Fibroblast of skin of scalp (primary cell): Measurements from ENCODE around the gene UBASH3A.

Source experiments
- DNase-seq: peaks from one replicate; pipeline ENCODE4 v3.0.0-alpha.2; 2013

UBASH3A gene

DNA sequence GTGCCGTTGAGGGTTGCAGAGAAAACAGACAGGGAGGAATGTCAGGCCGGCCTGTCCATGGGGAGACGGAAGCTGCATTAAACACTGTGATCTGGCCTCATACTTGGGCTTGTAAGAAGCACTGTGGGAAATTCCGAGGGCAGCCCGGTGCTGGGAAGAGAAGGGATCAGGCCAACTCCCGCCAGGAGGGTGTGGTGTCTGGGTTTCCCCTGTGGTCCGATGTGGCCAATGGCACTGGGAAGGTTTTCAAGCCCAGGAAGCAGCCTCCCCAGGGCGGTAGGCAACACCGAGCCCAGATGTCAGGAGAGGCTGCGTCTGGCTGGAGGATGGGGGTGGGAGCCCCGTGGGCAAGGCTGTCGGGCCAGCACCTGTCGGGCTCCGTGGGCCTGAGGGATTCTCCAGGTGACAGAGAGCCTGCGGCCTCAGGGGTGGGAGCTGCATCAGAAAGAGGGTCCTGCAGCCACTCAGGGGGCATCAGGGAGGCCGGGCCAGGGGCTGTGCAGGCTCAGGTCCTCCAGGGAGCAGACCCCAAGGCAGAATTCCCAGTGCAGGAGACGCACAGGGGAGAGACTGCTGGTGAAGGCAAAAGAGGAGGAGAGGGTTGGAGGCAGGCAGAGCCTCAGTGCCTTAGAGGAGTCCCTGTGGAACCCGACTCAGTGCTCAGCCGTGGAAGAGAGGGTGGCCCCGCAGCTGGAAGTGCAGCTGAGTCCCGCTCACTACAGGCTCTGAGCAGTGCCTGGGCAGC, 8.4 kb downstream of the UBASH3A start:
- peak; percentile 38 for DNase-seq

DNA sequence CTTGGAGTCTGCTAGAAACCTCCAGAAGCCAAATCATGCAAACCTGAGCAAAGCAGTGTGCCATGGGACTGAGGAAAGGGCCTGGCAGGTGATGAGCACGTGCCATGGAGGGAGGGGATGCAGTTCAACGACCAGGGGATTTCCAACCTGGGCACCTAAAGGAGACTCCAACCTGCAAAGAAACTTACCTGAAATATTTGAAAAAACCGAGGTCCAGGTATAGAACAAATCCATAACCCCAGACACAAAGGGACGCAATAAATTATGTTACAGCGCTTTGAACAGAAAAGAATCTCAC, 8.9 kb downstream of the UBASH3A start:
- no peak for DNase-seq

DNA sequence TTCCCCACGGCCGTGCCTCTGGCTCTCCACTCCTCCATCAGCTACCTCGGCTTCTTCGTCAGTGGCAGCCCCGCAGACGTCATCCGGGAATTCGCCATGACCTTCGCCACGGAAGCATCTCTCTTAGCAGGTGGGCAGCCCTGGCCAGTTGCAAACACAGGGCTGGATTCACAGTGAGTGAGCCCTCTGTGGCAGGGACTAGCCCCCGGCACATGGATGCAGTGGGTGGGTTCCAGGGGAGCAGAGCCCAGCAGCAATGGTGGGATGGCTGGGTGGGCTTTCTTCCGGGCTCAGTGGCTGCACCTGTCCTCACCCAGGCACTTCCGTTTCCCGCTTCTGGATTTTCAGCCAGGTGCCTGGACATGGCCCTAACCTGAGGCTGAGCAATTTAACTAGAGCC, 9.4 kb downstream of the UBASH3A start:
- no peak for DNase-seq

DNA sequence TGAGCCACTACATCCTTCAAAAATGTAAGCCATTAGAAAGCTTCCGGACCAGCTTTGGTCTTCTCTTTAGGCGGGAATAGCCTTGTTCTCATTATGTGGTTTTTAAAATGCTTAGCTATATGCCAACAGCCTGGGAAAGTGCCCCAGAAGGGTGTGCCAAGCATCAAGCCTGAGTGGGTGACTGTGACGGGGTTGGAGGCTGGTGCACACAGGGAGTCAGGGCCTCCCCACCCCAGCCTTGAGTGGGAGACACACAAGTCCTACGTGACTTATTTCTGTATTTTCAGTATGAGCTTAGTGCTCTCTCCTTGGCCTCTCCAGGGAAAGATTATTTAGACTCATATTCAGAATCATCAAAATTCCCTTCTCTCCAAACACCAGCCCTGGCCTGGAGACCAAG, 9.8 kb downstream of the UBASH3A start:
- DNase-seq = no peak

DNA sequence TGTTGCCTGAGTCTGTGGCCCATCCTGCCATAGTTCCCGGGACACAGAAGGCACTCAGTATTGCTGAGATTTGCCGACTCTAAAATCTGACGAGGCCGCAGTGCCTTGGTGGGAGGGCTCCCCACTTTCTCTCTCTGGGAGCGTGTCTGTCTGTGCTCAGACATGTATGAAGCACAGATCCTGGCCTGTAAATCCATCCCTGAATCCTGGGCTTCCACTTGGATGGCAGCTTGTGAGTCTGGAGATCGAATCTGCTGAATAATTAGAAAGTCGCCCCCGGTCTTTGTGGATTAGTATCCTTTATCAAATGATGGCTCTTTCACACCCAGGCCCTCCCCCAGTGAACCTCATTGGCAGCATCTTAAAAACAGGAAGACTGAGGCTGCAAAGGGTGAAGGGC, 10.4 kb downstream of the UBASH3A start:
- no peak for DNase-seq

DNA sequence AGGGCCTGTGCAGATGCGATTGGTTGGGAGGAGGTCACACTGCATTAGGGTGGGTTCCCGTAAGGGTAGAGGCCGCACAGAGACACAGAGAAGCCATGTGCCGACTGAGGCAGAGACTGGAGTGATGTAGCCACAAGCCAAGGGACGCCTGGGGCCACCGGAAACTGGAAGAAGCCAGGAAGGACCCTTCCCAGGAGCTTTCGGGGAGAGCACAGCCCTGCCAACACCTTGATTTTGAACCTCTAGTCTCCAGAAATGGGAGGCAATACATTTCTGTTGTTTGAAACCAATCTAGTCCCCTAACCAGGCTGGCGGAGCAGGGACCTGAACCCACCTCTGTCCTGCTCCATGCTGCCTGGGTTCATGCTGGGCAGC, 10.8 kb downstream of the UBASH3A start:
- no peak for DNase-seq

DNA sequence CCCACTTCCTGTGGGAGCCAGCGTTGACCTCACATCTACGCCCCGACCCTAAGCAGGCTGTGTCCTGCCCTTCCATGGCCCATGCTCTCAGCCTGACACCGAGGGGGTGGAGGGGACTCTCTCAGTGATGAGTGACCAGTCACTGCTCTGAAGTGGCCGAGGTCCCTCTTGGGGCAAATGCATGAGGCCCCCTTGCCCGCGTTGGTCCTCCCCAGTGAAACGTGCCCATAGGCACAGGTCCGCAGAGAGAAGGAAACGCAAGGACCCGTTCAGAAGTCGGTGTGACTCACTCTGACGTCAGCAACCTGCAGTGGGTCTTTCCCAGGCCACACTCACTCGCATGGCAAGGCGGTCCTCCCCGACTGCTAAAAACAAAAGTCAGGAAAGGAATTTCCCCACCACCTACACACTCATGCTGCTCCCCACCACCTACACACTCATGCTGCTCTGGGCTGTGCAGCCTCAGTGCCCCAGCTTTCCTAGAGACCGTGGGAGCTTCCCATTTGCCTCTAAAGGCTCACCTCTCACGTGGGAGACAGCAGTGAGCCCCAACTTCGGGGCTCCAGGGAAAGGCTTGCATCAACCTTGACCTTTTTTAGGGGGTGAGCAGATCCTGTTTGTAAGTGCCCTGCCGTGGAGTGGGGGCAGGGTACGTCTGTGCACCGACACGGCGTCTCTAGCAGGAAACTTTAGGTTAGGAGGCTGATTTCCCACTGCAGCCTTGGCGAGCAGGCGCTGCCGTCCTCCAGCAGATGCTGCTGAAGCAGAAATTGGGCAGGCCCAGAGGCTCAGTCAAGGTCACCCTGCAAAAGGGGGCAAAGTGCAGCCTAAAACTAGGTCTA, 11.4 kb downstream of the UBASH3A start:
- DNase-seq = peak; percentile 20

DNA sequence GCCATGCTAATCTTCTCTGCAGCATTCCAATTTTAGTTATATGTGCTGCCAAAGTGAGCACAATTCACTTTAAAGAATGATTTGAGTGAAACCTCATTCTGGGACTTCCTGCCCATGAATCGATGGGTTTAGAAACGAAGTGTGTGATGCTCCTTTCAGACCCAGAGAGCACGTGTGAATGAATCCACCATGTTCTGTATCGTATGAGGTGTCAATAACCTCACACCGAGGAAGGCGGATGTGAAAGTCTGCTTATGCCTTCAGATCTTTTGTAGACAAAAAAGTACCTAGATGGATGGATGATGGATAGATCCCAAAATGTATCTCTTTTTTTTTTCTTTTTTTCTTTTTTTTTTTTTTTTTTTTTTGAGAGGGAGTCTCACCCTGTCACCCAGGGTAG, 13.8 kb downstream of the UBASH3A start:
- no peak for DNase-seq

DNA sequence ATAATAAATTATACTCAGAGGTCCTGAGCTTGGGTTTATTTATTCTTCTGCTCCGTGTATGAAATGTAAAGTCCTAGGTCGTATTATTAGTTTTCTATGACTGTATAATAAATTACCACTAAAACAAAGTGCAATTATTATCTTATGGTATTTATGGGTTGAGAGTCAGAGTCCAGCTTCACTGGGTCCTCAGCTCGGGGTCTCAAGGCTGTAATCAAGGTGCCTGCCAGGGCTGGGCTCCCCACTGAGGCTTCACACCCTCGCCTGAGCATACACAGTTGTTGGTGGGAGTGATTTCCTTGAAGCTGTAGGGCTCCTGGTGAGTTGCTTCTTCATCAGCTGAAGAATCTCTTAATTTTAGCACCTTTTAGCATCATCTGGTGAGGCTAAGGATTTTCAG, 15.2 kb downstream of the UBASH3A start:
- no peak for DNase-seq

DNA sequence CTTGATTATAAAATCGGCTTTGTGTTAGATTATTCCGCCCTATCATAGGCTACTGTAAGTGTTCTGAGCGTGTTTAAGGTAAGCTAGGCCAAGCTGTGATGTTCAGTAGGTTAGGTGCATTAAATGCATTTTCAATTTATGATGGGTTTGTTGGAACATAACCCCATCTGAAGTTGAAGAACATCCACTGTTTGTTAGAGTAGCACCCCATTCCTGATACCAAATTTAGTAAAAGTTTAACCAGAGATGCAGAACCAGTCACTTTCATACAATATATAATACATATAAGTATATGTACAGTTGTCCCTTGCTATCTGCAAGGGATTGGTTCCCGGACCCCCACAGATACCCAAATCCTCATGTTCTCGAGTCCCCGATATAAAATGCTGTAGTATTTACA, 16.1 kb downstream of the UBASH3A start:
- no peak for DNase-seq

DNA sequence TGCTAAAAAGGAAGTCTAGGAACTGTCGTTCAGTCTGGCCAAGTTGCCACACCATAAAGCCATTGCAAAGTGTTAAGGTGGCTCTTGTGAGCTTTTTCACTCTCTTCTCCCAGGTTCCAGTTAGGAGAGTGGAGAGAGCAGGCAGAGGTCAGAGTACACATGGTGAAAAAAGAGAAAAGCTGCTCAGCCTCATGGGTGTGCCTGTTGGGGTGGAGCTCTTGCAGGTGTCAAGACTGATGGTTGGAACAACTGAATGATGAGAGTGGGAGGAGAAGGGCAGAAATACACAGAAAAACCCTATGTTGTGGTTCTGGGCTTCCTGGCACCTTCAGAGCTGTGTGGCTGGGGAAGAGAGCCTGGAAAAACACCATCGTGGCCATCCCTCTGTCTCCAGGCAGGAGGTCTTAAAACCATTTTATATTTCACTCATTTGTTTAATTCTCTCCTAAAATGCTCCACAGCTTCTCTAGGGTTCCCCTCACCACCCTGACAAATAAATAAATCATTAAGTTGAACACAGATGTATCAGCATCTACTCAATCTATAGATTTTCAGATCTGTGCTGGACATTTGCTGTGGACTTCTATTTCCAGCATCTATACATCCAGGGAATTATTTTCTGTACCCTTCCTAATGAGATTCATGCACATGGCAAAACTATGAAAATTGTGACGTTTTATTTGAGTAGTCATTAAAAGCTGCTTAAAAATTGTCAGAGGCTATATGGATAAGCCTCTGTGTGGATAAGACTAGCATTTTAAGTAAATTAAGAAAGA, 17.5 kb downstream of the UBASH3A start:
- no peak for DNase-seq

DNA sequence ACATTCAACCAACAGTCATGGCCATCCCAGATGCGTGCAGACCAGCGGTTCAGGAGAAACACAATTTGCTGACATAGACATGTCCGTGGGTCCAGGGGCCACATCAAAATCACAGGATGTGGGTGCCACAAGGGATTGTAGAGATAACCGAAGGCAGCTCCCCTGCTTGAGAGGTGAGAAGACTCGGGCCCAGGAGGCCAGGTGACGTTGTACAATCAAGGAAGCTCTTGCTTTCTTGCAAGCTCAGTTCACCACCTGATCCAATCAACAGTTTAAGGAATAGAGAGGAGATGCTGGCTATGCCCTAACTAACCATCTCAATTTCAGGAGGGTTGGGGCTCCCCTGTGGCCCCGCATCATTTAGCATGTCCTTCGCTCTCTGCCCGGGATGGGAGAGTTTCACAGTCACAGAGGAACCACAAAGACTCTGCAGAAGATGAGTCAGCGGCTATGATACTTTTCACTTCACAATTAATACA, 19.5 kb downstream of the UBASH3A start:
- no peak for DNase-seq

DNA sequence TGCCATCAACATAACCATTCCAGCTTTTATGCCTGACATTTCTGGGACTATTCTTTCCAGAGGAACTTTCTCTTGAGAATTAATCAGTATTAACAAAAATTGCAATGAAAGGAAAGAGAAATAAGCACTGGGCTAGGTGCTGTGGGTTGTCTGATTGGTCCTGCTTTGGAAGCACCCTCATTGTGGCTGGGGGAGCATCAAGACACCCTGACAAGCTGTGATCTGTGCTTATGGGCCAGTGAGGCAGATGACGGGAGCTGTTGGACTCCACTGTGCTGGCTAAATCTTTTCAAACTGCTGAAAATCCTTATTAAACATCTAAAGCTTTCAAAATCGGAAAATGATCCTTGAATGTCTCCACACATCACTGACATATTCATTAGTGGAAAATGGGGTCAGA, 20.0 kb downstream of the UBASH3A start:
- no peak for DNase-seq

DNA sequence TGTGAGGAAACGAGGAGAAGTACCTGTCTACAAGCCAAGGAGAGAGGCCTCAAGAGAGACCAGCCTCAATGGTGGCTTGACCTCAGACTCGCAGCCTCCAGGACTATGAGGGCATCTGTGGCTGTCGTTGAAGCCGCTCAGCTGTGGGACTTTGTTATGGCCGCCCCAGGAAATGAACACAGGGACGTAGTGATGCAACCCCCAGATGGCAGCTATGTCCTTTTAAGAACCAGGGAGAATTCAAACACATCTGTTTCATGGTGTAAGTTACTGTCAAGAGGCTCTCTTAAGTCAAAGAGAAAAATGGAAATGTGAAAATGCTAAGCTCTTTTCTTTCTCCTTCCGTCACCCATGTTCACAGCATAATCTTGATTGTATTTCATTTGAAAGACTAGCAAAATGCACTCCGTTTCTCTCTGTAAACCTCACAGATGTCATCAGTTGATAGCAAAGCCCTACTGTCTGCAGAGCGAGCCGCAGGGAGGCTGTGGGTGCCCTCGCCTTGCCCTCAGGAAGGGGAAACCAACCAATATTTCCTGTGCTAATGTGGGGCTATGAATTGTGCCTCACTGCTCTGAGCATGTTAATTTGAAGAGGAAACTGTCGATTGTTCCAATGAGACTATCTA, 21.3 kb downstream of the UBASH3A start:
- DNase-seq = no peak

DNA sequence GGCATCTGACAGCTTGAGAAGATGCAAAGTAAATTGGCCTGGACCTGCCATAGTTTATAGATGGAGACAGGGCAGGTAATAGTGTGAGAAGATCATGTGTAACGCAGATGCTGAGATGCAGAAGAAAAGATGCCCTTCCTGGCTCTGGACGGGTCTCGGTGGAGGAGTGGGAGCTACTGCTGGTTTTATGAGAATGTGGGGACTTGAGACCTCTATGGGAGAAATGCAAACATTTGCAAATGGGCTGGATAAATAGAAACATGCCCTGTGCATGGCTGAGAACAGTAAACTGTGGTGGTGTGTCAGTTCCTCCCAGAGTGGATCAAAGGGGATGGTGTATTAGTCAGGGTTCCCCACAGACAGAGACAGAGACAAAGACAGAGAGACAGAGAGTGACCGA, 21.9 kb downstream of the UBASH3A start:
- DNase-seq = no peak

DNA sequence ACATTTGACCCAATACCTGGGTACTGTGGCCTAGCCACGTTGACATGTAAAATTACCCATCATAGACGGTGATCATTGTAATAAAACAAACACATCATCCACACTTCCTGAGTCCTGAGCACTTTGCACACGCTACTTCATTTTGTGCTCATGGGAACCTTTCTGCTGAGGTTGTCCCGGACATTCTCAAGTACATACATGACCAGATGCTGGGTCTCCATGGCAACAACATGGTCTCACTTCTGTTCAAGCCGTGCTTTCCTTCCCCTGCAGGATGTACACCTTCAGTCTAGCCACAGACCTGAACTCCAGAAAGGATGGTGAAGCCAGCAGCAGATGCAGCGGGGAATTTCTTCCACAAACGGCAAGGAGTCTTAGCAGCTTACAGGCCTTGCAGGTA, 22.7 kb downstream of the UBASH3A start:
- DNase-seq = no peak

DNA sequence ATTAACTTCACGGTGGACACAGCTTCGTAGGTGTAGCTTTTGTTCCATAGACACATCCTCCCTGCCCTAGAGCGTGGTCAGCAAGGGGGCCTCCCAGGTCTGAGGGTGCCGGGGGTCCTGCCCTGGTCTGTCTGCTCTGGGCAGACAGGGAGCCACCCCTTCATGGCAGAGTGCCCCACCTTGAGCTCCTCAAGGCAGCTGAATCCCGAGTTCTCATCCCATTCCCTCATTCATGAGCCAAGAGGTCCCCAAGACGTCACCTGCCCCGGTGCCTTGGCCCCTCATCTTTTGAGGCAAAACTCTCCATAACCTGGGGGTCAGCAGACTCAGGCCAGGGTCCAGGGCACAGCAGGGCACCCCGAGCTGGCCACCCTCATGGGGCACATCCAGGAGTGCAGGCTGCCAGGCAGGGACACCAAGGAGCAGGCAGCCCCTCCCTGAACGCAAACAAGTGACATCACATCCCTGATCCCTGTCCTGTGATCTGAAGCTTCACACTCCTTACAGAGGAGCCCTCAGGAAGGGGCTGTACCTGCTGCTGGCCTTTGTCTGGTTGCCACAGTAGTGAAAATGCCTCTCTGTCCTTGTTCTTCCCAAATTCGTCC, 23.3 kb downstream of the UBASH3A start:
- no peak for DNase-seq

DNA sequence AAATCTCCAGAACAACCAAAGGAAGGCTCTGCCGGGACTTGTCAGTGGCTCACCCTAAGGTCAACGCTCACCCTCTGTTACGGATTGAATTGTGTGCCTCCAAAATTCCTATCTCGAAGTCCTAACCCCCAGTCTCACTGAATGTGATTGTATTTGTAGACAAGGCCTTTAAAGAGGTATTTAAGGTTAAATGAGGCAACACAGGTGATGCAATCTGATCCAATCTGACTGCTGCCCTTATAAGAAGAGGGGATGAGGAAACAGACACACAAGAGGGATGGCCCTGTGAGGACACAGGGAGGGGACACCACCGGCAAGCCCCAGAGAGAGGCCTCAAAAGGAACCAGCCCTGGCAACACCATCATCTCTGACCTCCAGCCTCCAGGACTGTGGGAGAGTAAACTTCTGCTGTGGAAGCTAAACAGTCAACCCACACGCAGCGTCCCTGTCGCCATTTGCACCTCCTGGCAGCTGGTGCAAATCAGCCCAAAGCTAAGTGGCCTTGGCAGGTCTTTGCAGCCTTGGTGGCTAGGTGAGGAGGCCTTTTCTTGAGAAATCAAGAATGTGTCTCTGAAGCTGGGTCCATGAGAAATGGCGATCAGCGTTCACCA, 24.2 kb downstream of the UBASH3A start:
- DNase-seq = no peak

DNA sequence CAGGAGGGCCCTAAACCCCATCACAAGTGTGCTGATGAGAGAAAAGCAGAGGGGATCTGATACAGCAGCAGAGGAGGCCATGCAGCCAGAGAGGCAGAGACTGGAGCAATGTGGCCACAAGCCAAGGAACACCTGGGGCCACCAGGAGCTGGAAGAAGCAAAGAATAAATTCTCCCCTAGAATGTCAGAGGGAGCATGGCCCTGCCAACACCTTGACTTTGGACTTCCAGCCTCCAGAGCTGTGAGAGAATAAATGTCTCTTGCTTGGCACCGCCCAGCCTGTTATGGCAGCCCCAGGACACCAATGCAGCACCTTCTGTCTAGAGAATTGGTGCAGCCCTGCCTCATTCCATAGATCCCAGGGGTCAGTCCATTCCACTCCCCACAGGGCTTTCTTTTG, 25.3 kb downstream of the UBASH3A start:
- no peak for DNase-seq

DNA sequence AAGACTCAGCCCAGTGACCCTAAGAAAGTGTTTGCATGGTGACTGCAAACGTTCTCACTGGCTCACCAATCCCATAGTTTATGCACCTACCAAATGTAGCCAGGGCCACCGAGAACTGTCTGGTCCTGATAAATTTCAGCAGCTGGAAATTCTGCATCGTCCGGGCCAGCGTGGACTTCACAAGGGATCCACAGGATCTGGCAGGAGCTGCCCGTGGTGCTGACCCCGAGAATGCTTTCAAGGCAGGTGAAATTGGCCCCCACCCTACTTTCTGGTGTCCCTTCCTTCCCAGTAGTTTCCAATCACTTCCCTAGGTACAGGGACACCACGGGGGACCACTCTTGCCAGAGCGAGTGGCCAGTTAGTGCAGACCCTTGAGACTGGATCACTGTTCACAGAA, 26.2 kb downstream of the UBASH3A start:
- DNase-seq = no peak

DNA sequence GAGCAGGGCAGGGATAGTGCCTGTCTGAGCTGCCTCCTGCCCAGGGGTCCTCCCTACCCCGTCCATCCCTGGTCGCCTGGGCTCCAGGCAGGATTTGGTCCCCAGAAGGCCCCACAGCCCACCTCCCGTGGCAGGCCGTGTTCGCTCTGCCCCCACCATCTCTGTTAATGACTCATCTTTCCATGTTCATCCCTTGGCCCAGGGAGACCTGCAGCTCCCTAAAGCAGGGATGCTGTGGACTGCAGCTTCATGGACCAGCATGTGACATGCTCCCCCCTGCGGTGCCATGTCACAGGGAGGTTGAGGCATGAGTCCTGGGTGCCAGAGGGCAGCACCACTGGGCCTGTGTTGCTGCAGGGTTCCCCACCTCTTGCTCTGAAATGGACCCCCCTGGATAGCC, 26.8 kb downstream of the UBASH3A start:
- DNase-seq = no peak

DNA sequence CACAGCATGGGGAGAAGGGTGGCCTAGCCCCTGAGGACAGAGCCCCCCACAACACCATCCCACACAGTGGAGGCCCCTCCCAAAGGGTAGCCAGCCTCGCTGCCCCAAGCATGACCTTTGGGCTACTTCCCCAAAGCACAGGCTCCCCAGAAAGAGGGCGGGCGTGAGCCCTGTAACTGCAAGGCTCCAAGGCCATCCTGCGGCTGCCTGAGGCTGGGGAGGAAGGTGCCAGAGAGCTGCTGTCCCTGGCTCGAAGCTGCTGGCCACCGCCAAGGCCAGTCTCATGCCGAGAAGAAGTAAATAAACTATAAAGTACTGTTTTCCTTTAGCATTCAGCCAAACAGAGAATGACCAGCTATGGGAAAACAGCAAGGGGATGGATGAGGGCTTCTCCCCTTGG, 27.5 kb downstream of the UBASH3A start:
- DNase-seq = no peak
